ENCODE data around the gene HS2ST1.
A peak's percentile ranks its signal among the peaks of the same experiment; 100 is the strongest.
"Not testable (repeated sequence)": the region's sequence is repeated elsewhere in the genome, so short reads cannot be mapped to it uniquely, and the experiment has no call there.

HS2ST1 gene

DNA sequence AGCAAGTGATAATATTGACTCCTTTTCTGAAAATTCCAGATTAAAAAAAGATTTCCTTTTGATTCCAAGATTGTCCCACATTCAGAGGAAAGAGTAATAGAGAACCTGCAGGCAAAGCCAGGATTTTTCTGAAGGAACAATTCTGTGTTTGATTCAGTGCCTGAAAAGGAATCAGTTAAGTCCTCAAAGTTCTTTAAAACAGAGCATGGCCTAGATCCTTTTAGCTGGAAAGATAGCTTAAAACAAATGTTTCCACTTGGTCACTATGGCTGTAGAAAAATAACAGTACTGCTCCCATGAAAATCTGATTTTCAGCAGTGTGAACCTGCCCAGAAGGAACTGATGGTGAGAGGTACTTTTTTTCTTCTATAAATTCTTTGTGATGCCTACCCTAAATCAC lies 41.8 kb downstream of the HS2ST1 start:
- POLR2A ChIA-PET (ENCODE audit: low non-redundant PET) = no interaction called here
- CTCF ChIA-PET = no interaction called here
- no peak overlapping the region for H3K27ac ChIP-seq
- no peak for DNase-seq (ENCODE audit: low spot score)
- TF ChIP-seq, protein P1, sequence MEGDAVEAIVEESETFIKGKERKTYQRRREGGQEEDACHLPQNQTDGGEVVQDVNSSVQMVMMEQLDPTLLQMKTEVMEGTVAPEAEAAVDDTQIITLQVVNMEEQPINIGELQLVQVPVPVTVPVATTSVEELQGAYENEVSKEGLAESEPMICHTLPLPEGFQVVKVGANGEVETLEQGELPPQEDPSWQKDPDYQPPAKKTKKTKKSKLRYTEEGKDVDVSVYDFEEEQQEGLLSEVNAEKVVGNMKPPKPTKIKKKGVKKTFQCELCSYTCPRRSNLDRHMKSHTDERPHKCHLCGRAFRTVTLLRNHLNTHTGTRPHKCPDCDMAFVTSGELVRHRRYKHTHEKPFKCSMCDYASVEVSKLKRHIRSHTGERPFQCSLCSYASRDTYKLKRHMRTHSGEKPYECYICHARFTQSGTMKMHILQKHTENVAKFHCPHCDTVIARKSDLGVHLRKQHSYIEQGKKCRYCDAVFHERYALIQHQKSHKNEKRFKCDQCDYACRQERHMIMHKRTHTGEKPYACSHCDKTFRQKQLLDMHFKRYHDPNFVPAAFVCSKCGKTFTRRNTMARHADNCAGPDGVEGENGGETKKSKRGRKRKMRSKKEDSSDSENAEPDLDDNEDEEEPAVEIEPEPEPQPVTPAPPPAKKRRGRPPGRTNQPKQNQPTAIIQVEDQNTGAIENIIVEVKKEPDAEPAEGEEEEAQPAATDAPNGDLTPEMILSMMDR (conservative IDR thresholded peaks at IDR 0.05; ENCODE audit: low read depth) = no peak

DNA sequence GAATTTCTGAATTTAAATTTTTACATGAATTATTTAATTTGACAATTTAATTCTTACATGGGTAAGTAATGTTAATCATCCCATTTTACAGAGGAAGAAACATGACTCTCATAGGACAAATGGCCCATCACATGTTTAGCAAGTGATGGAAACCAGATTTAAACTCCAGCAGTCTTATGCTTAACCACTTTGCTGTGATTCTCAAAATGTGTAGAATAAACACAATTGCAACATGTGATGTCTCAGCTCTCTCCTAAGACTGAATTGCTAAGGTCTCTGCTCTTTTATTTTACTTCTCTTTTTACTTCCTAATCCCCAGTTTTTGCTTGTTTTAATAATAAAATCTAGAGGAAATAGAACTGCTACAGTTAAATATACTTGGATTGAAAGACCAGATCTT lies 42.8 kb downstream of the HS2ST1 start:
- POLR2A ChIA-PET (ENCODE audit: low non-redundant PET) = no interaction called here
- no peak for DNase-seq (ENCODE audit: low spot score)
- TF ChIP-seq, protein P1 (conservative IDR thresholded peaks at IDR 0.05; ENCODE audit: low read depth) = no peak
- CTCF ChIA-PET = interaction anchor here (0.7 kb wide), 1 partner anchor 14 kb away, joined by 3 read pairs; no protein-coding TSS in a partner anchor
- no peak overlapping the region for H3K27ac ChIP-seq

DNA sequence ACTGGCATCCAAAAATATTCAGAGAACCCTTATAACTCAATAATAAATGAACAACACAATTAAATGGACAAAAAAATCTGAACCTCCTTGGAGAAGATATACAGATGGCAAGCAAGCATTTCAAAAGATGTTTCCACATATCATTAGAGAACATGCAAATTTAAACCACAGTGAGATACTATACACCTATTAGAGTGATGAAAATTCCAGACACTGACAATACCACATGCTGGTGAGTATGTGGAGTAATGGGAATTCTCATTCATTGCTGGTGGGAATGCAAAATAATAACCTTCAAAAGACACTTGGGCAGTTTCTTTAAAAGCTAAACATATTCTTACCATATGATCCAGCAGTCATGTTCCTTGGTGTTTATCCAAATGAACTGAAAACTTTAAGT lies 46.1 kb downstream of the HS2ST1 start:
- CTCF ChIA-PET = no interaction called here
- POLR2A ChIA-PET (ENCODE audit: low non-redundant PET) = no interaction called here

DNA sequence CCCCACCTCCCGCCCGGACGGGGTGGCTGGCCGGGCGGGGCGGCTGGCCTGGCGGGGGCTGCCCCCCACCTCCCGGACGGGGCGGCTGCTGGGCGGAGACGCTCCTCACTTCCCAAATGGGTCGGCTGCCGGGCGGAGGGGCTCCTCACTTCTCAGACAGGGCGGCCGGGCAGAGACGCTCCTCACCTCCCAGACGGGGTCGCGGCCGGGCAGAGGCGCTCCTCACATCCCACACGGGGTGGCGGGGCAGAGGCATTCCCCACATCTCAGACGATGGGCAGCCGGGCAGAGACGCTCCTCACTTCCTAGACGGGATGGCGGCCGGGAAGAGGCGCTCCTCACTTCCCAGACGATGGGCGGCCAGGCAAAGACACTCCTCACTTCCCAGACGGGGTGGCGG lies 49.4 kb downstream of the HS2ST1 start:
- H3K27ac ChIP-seq; CTCF ChIA-PET; DNase-seq (ENCODE audit: low spot score); POLR2A ChIA-PET (ENCODE audit: low non-redundant PET): not testable (repeated sequence)

More for the DNA sequence above, 46.1 kb downstream of the HS2ST1 start:
- no peak for DNase-seq (ENCODE audit: low spot score)
- TF ChIP-seq, protein P1 (conservative IDR thresholded peaks at IDR 0.05; ENCODE audit: low read depth) = no peak
- H3K27ac ChIP-seq = no peak overlapping the region

DNA sequence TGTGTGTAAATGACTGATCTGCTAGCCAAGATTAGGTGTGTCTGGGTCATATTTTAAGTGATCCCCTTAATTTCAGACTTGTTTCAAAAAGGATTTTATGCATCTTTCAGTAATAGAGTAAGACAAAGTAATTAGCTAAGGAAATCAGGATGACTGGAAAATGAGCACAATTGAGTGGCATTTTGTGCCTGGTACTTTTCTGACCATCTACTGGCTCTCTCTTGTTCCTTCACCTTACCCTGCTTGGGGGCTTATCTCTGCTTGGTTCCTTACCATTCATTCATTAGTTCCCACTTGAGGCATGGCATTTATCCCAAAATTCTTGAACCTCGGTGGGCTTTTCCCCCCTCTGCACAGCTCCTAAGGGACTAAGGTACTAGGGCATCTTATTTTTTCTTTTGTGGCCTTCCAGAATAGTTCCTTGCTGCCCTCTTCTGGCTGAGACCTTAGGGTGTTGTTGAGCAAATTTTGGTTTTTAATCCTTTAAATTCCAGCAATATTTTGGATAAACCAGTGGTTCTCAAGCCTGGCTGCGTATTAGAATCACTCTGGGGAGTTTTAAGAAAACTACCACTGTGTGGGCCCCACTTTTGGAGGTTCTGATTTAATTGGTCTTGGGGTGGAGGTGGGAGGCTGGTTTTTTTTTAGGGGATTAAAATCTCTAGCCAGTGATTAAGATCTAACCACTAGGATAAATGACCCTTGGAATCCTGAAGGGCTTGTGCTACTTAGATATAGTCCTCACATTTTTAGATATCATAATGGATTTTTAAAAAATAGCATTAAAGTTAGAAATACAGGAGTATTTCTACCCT lies 50.8 kb downstream of the HS2ST1 start:
- ChIA-PET POLR2A (ENCODE audit: low non-redundant PET) (no interaction called here), CTCF (interaction anchor here (0.5 to 1.0 kb wide), 7 partner anchors 36 to 198 kb away, joined by 3 to 4 read pairs (median 3); no protein-coding TSS in a partner anchor)
- DNase-seq (ENCODE audit: low spot score) = peak; percentile 13
- TF ChIP-seq, protein P1 (conservative IDR thresholded peaks at IDR 0.05; ENCODE audit: low read depth) = peak; percentile 60
- H3K27ac ChIP-seq = no peak overlapping the region

DNA sequence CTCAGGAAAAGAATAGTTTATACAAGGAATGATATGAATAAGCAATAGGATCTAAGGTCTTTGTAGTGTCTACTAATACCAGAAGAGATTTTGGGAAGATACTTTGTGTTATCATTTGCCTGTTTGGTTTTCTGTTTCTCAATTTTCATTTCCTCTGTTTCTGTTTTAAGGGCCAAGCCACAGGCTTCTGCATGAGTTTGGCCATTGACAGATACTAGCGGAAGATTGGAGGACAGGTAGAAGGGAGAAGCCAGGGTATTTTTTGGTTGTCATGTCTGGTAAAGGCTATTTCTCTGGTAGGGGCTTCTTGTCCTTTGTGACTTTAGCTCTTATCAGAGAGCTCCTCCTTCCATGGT lies 51.4 kb downstream of the HS2ST1 start:
- no peak for DNase-seq (ENCODE audit: low spot score)
- no peak overlapping the region for H3K27ac ChIP-seq
- ChIA-PET POLR2A (ENCODE audit: low non-redundant PET) (no interaction called here), CTCF (interaction anchor here (0.5 kb wide), 1 partner anchor 402 kb away, joined by 4 read pairs; no protein-coding TSS in a partner anchor)
- TF ChIP-seq, protein P1 (conservative IDR thresholded peaks at IDR 0.05; ENCODE audit: low read depth) = no peak

DNA sequence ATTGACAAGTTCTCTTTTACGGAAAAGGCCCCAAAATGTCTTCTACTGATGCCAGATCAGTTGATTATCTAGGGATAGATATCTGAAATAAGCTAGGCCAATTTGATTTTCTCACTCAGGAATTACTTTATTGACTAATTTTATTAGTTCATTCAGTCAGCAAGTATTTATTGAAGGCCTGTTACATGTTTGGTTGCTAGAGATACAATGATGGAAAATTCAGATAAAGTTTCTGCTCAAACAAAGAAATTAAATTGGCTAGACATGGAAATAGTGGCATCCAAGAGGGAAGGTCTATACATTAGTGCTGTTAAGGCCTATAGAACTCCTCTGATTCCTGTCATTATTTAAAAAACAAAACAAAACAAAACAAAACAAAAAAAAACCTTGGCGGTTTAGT lies 56.5 kb downstream of the HS2ST1 start:
- POLR2A ChIA-PET (ENCODE audit: low non-redundant PET) = no interaction called here
- DNase-seq (ENCODE audit: low spot score) = no peak
- TF ChIP-seq, protein P1 (conservative IDR thresholded peaks at IDR 0.05; ENCODE audit: low read depth) = no peak
- CTCF ChIA-PET = interaction anchor here (1.1 kb wide), 1 partner anchor 190 kb away, joined by 4 read pairs; no protein-coding TSS in a partner anchor
- H3K27ac ChIP-seq = no peak overlapping the region
